ENCODE results near the gene CSGALNACT2.

Gene CSGALNACT2

DNA sequence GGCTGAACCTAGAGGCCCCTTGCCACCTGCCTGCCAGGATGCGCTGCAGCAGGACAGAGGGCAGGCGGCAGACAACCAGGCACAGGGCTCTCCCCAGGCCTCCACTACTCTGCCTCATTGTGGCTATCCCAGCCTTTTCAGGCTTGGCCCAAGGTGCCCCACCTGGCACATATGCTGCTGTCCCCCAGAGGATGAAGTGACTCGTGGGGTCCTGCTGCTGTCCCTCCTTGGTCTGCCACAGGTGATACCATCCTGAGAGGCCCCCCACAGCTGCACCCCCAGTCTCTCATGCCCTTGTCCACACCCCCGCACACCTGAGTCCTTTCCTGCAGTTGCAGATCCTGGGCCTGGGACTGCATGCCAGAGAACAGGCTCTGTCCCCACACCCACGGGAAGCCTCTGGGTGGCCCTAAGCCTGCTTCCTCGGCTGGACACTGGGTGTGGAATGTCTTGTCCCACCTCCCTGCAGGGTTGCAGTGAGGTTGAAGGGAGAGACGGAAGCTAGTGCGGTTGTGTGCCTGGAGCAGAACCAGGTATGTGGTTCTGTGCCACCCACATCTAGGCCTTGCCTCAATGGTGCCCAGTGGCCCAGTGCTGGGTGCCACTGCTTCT is 73.3 kb downstream of the CSGALNACT2 start:
- TF ChIP-seq CREB1 (IDR thresholded peaks at IDR 0.05; ENCODE audit: low read depth) (no peak), FOXM1 (IDR thresholded peaks at IDR 0.05; ENCODE audit: borderline replicate concordance, low read depth) (no peak), RAD21 (IDR thresholded peaks at IDR 0.05; ENCODE audit: low read depth) (no peak), TCF12 (IDR thresholded peaks at IDR 0.05; ENCODE audit: low read depth) (no peak), EGR1 (IDR thresholded peaks at IDR 0.05) (no peak), ZBTB7A (IDR thresholded peaks at IDR 0.05; ENCODE audit: low read depth) (no peak), TAF1 (IDR thresholded peaks at IDR 0.05; ENCODE audit: low read depth) (no peak), CEBPB (IDR thresholded peaks at IDR 0.05) (no peak), YY1 (IDR thresholded peaks at IDR 0.05; ENCODE audit: low read depth) (no peak), NFIC (IDR thresholded peaks at IDR 0.05) (no peak), EP300 (IDR thresholded peaks at IDR 0.05; ENCODE audit: borderline replicate concordance) (no peak), TEAD4 (IDR thresholded peaks at IDR 0.05) (no peak)
- TF ChIP-seq, protein P1, sequence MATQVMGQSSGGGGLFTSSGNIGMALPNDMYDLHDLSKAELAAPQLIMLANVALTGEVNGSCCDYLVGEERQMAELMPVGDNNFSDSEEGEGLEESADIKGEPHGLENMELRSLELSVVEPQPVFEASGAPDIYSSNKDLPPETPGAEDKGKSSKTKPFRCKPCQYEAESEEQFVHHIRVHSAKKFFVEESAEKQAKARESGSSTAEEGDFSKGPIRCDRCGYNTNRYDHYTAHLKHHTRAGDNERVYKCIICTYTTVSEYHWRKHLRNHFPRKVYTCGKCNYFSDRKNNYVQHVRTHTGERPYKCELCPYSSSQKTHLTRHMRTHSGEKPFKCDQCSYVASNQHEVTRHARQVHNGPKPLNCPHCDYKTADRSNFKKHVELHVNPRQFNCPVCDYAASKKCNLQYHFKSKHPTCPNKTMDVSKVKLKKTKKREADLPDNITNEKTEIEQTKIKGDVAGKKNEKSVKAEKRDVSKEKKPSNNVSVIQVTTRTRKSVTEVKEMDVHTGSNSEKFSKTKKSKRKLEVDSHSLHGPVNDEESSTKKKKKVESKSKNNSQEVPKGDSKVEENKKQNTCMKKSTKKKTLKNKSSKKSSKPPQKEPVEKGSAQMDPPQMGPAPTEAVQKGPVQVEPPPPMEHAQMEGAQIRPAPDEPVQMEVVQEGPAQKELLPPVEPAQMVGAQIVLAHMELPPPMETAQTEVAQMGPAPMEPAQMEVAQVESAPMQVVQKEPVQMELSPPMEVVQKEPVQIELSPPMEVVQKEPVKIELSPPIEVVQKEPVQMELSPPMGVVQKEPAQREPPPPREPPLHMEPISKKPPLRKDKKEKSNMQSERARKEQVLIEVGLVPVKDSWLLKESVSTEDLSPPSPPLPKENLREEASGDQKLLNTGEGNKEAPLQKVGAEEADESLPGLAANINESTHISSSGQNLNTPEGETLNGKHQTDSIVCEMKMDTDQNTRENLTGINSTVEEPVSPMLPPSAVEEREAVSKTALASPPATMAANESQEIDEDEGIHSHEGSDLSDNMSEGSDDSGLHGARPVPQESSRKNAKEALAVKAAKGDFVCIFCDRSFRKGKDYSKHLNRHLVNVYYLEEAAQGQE (IDR thresholded peaks at IDR 0.05; ENCODE audit: low read depth) = no peak
- TF ChIP-seq, protein P2, sequence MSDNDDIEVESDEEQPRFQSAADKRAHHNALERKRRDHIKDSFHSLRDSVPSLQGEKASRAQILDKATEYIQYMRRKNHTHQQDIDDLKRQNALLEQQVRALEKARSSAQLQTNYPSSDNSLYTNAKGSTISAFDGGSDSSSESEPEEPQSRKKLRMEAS (IDR thresholded peaks at IDR 0.05) = no peak
- TF ChIP-seq, protein P3, sequence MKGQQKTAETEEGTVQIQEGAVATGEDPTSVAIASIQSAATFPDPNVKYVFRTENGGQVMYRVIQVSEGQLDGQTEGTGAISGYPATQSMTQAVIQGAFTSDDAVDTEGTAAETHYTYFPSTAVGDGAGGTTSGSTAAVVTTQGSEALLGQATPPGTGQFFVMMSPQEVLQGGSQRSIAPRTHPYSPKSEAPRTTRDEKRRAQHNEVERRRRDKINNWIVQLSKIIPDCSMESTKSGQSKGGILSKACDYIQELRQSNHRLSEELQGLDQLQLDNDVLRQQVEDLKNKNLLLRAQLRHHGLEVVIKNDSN (IDR thresholded peaks at IDR 0.05) = no peak

GRCh38 chr10:43212043-43212721 is 73.9 kb downstream of the CSGALNACT2 start:
- TF ChIP-seq, protein P2 (IDR thresholded peaks at IDR 0.05) = no peak
- TF ChIP-seq FOXM1 (IDR thresholded peaks at IDR 0.05; ENCODE audit: borderline replicate concordance, low read depth) (no peak), TEAD4 (IDR thresholded peaks at IDR 0.05) (no peak), YY1 (IDR thresholded peaks at IDR 0.05; ENCODE audit: low read depth) (no peak), NFIC (IDR thresholded peaks at IDR 0.05) (no peak), EGR1 (IDR thresholded peaks at IDR 0.05) (no peak), TCF12 (IDR thresholded peaks at IDR 0.05; ENCODE audit: low read depth) (no peak)

- no peak for TF ChIP-seq TAF1 (IDR thresholded peaks at IDR 0.05; ENCODE audit: low read depth)
- TF ChIP-seq ZBTB7A (IDR thresholded peaks at IDR 0.05; ENCODE audit: low read depth) = no peak
- no peak for TF ChIP-seq FOXM1 (IDR thresholded peaks at IDR 0.05; ENCODE audit: borderline replicate concordance, low read depth)
- TF ChIP-seq, protein P2 (IDR thresholded peaks at IDR 0.05) = no peak
- TF ChIP-seq TEAD4 (IDR thresholded peaks at IDR 0.05) = no peak
- no peak for TF ChIP-seq EP300 (IDR thresholded peaks at IDR 0.05; ENCODE audit: borderline replicate concordance)
- no peak for TF ChIP-seq RAD21 (IDR thresholded peaks at IDR 0.05; ENCODE audit: low read depth)
- TF ChIP-seq, protein P1 (IDR thresholded peaks at IDR 0.05; ENCODE audit: low read depth) = no peak
- TF ChIP-seq, protein P3 (IDR thresholded peaks at IDR 0.05) = no peak
- no peak for TF ChIP-seq YY1 (IDR thresholded peaks at IDR 0.05; ENCODE audit: low read depth)
- TF ChIP-seq CEBPB (IDR thresholded peaks at IDR 0.05) = no peak
- no peak for TF ChIP-seq TCF12 (IDR thresholded peaks at IDR 0.05; ENCODE audit: low read depth)
- TF ChIP-seq NFIC (IDR thresholded peaks at IDR 0.05) = no peak
- no peak for TF ChIP-seq CREB1 (IDR thresholded peaks at IDR 0.05; ENCODE audit: low read depth)
- TF ChIP-seq EGR1 (IDR thresholded peaks at IDR 0.05) = no peak
Observed at GRCh38 chr10:43214071-43214955, 76.1 kb downstream of the CSGALNACT2 start.

- no peak for TF ChIP-seq FOXM1 (IDR thresholded peaks at IDR 0.05; ENCODE audit: borderline replicate concordance, low read depth)
Observed at GRCh38 chr10:43214956-43215561, 76.8 kb downstream of the CSGALNACT2 start.
